ENCODE measurements around the gene SEMA3A. TPM values are rescaled to one million over a fixed set of nuclear protein-coding genes. Genes with fewer than 3 reads are reported as not detected.
"Not testable (repeated sequence)": the region's sequence is repeated elsewhere in the genome, so short reads cannot be mapped to it uniquely, and the experiment has no call there.

Gene SEMA3A
- total RNA-seq, 1 donor from 2014 or later: 134 TPM

DNA sequence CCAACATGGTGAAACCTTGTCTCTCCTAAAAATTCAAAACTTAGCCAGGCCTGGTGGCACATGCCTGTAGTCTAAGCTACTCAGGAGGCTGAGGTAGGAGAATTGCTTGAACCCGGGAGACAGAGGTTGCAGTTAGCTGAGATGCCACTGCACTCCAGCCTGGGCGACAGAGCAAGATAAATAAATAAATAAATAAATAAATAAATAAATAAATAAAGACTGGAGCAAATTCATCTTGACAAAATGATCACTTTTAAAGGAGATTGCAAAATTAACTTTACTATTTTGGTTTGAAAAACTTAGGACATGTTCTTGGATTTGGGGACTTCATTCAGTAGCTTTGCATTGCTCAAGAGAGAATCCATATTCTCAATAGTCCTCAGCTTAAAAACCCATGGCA lies 137.0 kb downstream of the SEMA3A start:
- Histone ChIP-seq H3F3A (ENCODE audit: low read depth) (peaks cover 3% of the 10 kb centered on the region), H3K36me3 (peaks cover 5% of the 10 kb centered on the region), H3K4me2 (no peak overlapping the region), H3K9me3 (ENCODE audit: low read depth) (no peaks in the 10 kb centered on the region), H3K79me2 (ENCODE audit: low read depth) (no peaks in the 10 kb centered on the region), H3K27ac (no peak overlapping the region), H3K27me3 (no peaks in the 10 kb centered on the region), H3K9ac (no peak overlapping the region), H4K20me1 (ENCODE audit: low read depth) (no peaks in the 10 kb centered on the region), H2AFZ (replicated peaks) (no peak overlapping the region), H3K4me3 (no peak overlapping the region), H3K4me1 (no peaks in the 10 kb centered on the region)
- no peak overlapping the region for H3K27ac Mint-ChIP-seq
- H3K27me3 Mint-ChIP-seq (ENCODE audit: insufficient read depth, low read depth): no peaks in the 10 kb centered on the region
- no peak for DNase-seq (ENCODE audit: low spot score)
- H3K4me1 Mint-ChIP-seq: peaks cover 3% of the 10 kb centered on the region
- no peak for TF ChIP-seq EZH2 (IDR thresholded peaks at IDR 0.05)
- TF ChIP-seq, protein P1, sequence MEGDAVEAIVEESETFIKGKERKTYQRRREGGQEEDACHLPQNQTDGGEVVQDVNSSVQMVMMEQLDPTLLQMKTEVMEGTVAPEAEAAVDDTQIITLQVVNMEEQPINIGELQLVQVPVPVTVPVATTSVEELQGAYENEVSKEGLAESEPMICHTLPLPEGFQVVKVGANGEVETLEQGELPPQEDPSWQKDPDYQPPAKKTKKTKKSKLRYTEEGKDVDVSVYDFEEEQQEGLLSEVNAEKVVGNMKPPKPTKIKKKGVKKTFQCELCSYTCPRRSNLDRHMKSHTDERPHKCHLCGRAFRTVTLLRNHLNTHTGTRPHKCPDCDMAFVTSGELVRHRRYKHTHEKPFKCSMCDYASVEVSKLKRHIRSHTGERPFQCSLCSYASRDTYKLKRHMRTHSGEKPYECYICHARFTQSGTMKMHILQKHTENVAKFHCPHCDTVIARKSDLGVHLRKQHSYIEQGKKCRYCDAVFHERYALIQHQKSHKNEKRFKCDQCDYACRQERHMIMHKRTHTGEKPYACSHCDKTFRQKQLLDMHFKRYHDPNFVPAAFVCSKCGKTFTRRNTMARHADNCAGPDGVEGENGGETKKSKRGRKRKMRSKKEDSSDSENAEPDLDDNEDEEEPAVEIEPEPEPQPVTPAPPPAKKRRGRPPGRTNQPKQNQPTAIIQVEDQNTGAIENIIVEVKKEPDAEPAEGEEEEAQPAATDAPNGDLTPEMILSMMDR (IDR thresholded peaks at IDR 0.05): no peak
- no peak for TF ChIP-seq EZH2phosphoT487 (IDR thresholded peaks at IDR 0.05)
- no peak overlapping the region for H3K4me3 Mint-ChIP-seq
- peaks cover 21% of the 10 kb centered on the region for H3K36me3 Mint-ChIP-seq
- H3K9me3 Mint-ChIP-seq: peaks cover 14% of the 10 kb centered on the region

DNA sequence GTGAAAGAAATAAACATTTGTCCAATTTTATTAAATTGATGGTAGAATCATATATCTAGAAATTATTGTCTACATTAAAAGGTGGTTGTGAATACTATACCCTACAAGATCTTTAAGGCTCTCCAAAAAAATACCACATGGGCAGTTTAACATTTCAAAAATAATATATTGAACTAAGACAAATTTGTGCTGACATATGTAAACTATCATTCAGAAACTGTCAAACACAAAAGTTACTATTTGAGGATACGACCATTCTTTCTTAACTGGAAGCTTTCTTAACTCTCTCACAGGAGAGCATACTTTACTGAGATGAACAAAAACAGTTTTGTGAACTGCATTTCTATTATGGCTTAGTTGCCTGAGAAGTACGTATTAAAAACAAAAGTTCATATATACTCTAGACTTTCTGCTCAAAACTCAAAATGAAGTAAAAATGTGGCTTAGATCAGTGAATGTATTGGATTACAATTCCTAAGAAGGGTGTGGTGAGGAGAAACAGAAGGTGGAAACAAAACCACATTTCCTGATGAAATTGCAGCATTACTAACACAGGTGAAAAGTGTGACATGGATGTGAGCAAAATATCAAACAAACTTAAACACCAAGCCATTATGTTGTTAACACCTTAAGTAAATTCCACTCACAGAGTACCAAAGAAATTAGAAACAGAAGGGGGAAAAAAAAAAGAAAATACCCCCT lies 138.5 kb downstream of the SEMA3A start:
- Mint-ChIP-seq H3K36me3 (peaks cover 18% of the 10 kb centered on the region), H3K4me3 (no peak overlapping the region)
- no peak for DNase-seq (ENCODE audit: low spot score)

DNA sequence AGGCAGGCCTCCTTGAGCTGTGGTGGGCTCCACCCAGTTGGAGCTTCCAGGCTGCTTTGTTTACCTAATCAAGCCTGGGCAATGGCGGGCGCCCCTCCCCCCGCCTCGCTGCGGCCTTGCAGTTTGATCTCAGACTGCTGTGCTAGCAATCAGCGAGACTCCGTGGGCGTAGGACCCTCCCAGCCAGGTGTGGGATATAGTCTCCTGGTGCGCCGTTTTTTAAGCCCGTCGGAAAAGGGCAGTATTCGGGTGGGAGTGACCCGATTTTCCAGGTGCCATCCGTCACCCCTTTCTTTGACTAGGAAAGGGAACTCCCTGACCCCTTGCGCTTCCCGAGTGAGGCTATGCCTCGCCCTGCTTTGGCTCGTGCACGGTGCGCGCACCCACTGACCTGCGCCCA lies 139.4 kb downstream of the SEMA3A start:
- not testable (repeated sequence) for H3K27ac ChIP-seq; H3K36me3 ChIP-seq; H3K27ac Mint-ChIP-seq; H3K27me3 ChIP-seq; H3K4me3 ChIP-seq; H3K9ac ChIP-seq; H3K4me1 Mint-ChIP-seq; H3K4me2 ChIP-seq; H3F3A ChIP-seq (ENCODE audit: low read depth); H3K9me3 ChIP-seq (ENCODE audit: low read depth); H3K4me1 ChIP-seq; H3K79me2 ChIP-seq (ENCODE audit: low read depth); H3K4me3 Mint-ChIP-seq; H4K20me1 ChIP-seq (ENCODE audit: low read depth); H3K27me3 Mint-ChIP-seq (ENCODE audit: insufficient read depth, low read depth); DNase-seq (ENCODE audit: low spot score); H2AFZ ChIP-seq (replicated peaks)
- Mint-ChIP-seq H3K9me3 (peaks cover 11% of the 10 kb centered on the region), H3K36me3 (peaks cover 16% of the 10 kb centered on the region)

More for the DNA sequence above, 138.5 kb downstream of the SEMA3A start:
- no peak overlapping the region for H3K27ac Mint-ChIP-seq
- Histone ChIP-seq H3F3A (ENCODE audit: low read depth) (peaks cover 3% of the 10 kb centered on the region), H3K36me3 (peaks cover 5% of the 10 kb centered on the region), H4K20me1 (ENCODE audit: low read depth) (no peaks in the 10 kb centered on the region), H3K4me2 (no peak overlapping the region), H3K9ac (no peak overlapping the region), H3K27ac (no peak overlapping the region), H3K4me1 (no peaks in the 10 kb centered on the region), H2AFZ (replicated peaks) (no peak overlapping the region), H3K4me3 (no peak overlapping the region), H3K27me3 (no peaks in the 10 kb centered on the region), H3K79me2 (ENCODE audit: low read depth) (no peaks in the 10 kb centered on the region), H3K9me3 (ENCODE audit: low read depth) (no peaks in the 10 kb centered on the region)
- peaks cover 3% of the 10 kb centered on the region for H3K4me1 Mint-ChIP-seq
- TF ChIP-seq EZH2phosphoT487 (IDR thresholded peaks at IDR 0.05): no peak
- TF ChIP-seq EZH2 (IDR thresholded peaks at IDR 0.05): no peak
- TF ChIP-seq, protein P1 (IDR thresholded peaks at IDR 0.05): no peak
- H3K27me3 Mint-ChIP-seq (ENCODE audit: insufficient read depth, low read depth): no peaks in the 10 kb centered on the region
- H3K9me3 Mint-ChIP-seq: peaks cover 11% of the 10 kb centered on the region

DNA sequence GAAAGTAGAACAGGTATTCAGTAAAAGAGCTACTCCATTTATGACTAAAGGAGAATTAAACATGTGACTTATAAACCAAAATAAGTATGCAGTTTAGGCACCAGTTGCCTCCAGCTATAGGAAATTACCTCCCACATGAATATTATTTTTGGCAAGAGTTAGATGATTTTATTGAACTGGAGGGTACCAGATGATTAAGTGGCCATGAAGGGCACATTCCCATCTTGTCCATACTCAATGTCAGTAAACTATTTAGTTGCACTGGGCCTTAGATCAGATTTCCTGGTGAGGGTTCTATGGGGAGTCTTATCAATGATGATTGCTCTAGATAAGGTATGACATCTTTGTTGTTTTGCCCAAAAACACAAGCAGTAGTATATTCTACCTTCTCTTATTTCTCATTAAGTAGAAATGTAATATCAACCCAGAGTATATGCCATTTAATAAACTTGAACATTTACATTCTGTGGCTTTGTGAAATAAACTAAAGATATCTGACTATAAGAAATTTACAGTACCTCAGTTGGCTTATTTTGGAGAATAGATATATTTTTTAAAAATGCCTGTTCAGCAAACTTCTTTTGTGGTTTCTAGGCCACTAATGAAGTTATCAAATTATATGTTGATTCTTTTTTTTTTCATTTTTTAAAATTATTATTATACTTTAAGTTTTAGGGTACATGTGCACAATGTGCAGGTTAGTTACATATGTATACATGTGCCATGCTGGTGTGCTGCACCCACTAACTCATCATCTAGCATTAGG lies 145.3 kb downstream of the SEMA3A start:
- H3K4me1 ChIP-seq: no peaks in the 10 kb centered on the region
- no peaks in the 10 kb centered on the region for H3K36me3 ChIP-seq
- H3K27me3 ChIP-seq: no peaks in the 10 kb centered on the region
- peaks cover 20% of the 10 kb centered on the region for H3K36me3 Mint-ChIP-seq
- no peaks in the 10 kb centered on the region for H4K20me1 ChIP-seq (ENCODE audit: low read depth)
- no peak overlapping the region for H3K4me2 ChIP-seq
- H3K4me3 ChIP-seq: no peak overlapping the region
- H3K27me3 Mint-ChIP-seq (ENCODE audit: insufficient read depth, low read depth): no peaks in the 10 kb centered on the region
- H3K9me3 ChIP-seq (ENCODE audit: low read depth): no peaks in the 10 kb centered on the region
- no peak for DNase-seq (ENCODE audit: low spot score)
- no peak overlapping the region for H3K27ac Mint-ChIP-seq
- H3K4me1 Mint-ChIP-seq: peaks cover 5% of the 10 kb centered on the region
- no peaks in the 10 kb centered on the region for H3K9me3 Mint-ChIP-seq
- no peak overlapping the region for H2AFZ ChIP-seq (replicated peaks)
- no peak overlapping the region for H3K9ac ChIP-seq
- H3K4me3 Mint-ChIP-seq: no peak overlapping the region
- no peak for TF ChIP-seq EZH2phosphoT487 (IDR thresholded peaks at IDR 0.05)
- TF ChIP-seq EZH2 (IDR thresholded peaks at IDR 0.05): no peak
- TF ChIP-seq, protein P1 (IDR thresholded peaks at IDR 0.05): no peak
- no peak overlapping the region for H3K27ac ChIP-seq
- no peaks in the 10 kb centered on the region for H3K79me2 ChIP-seq (ENCODE audit: low read depth)
- no peaks in the 10 kb centered on the region for H3F3A ChIP-seq (ENCODE audit: low read depth)
